IMR-90 (cell line): ENCODE measurements around the gene TMEM114. TPM values are rescaled to one million over a fixed set of nuclear protein-coding genes. Genes with fewer than 3 reads are reported as not detected.

Experiments used
- ATAC-seq: fragments of 200-7000 bp; cut with Tn5 transposase; 2 replicates; pipeline ENCODE4 v1.9.1; 2020; ENCODE audit warnings: low read depth, mild to moderate bottlenecking, moderate library complexity
- BruUV-seq: library from RNA; stranded (reverse); fragments of 400-500 nt; replicated peaks from 2 replicates; lab custom pipeline; 2021; lab: Mats Ljungman, UMichigan
- CTCF ChIA-PET: fragments of 300-600 bp; formaldehyde crosslinking; extraction: SDS; loops from one replicate; lab custom pipeline; 2021; ENCODE audit warnings: antibody characterized with exemption; lab: Yijun Ruan, JAX
- POLR2A ChIA-PET: fragments of 300-600 bp; sonication (Branson Sonifier 250); formaldehyde crosslinking; loops from one replicate; lab custom pipeline; 2022; ENCODE audit warnings: antibody characterized with exemption; ENCODE audit not compliant: unreplicated experiment; lab: Charles Lee
- DNase-seq: peaks from one replicate; pipeline ENCODE4 v3.0.0; 2013
- H2AFZ ChIP-seq: replicated peaks from 2 replicates; pipeline ENCODE3; 2013; ENCODE audit warnings: low read length, mild to moderate bottlenecking; ENCODE audit not compliant: poor library complexity
- H2AK5ac ChIP-seq: 2 replicates; pipeline ENCODE4 v1.6.1; 2013; ENCODE audit warnings: low read depth, low read length, inconsistent platforms
- H2AK9ac ChIP-seq: replicated peaks from 2 replicates; pipeline ENCODE3; 2013; ENCODE audit warnings: mild to moderate bottlenecking, low read depth, low read length, moderate library complexity; ENCODE audit not compliant: poor library complexity
- H2BK120ac ChIP-seq: 2 replicates; pipeline ENCODE4 v1.6.1; 2013; ENCODE audit warnings: low read depth, low read length, inconsistent platforms
- H2BK15ac ChIP-seq: 3 replicates; pipeline ENCODE4 v1.6.1; 2013; ENCODE audit warnings: low read depth, low read length, inconsistent platforms
- H2BK20ac ChIP-seq: 2 replicates; pipeline ENCODE4 v1.6.1; 2013; ENCODE audit warnings: low read depth, mild to moderate bottlenecking, inconsistent platforms, low read length, moderate library complexity
- H2BK5ac ChIP-seq: 2 replicates; pipeline ENCODE4 v1.6.1; 2013; ENCODE audit warnings: mild to moderate bottlenecking, low read depth, low read length, inconsistent platforms; ENCODE audit not compliant: poor library complexity, severe bottlenecking
- H3K14ac ChIP-seq: replicated peaks from 2 replicates; pipeline ENCODE4 v1.6.1; 2013; ENCODE audit warnings: low read depth, low read length, inconsistent platforms
- H3K18ac ChIP-seq: 2 replicates; pipeline ENCODE4 v1.6.1; 2013; ENCODE audit warnings: low read depth, low read length, control low read depth
- H3K23ac ChIP-seq: 2 replicates; pipeline ENCODE4 v1.6.1; 2013; ENCODE audit warnings: low read depth, low read length, inconsistent platforms
- H3K27ac ChIP-seq: 2 replicates; pipeline ENCODE4 v1.5.1; 2013; ENCODE audit warnings: mild to moderate bottlenecking, control low read depth, low read length; ENCODE audit not compliant: insufficient read depth
- H3K27me3 ChIP-seq: 2 replicates; pipeline ENCODE4 v1.6.1; 2013; ENCODE audit warnings: low read length; ENCODE audit not compliant: control insufficient read depth, insufficient read depth
- H3K36me3 ChIP-seq: 2 replicates; pipeline ENCODE4 v1.6.1; 2013; ENCODE audit warnings: low read length, mixed read lengths; ENCODE audit not compliant: control insufficient read depth, insufficient read depth
- H3K4ac ChIP-seq: 2 replicates; pipeline ENCODE4 v1.6.1; 2013; ENCODE audit warnings: low read depth, low read length, inconsistent platforms
- H3K4me1 ChIP-seq: 2 replicates; pipeline ENCODE4 v1.6.1; 2013; ENCODE audit warnings: low read length, mixed read lengths; ENCODE audit not compliant: control insufficient read depth, insufficient read depth
- H3K4me2 ChIP-seq: 2 replicates; pipeline ENCODE4 v1.6.1; 2013; ENCODE audit warnings: low read depth, mild to moderate bottlenecking, control low read depth, low read length, moderate library complexity
- H3K4me3 ChIP-seq: 2 replicates; pipeline ENCODE4 v1.5.1; 2013; ENCODE audit warnings: low read depth, mild to moderate bottlenecking, control low read depth, low read length, moderate library complexity; ENCODE audit not compliant: insufficient read depth
- H3K56ac ChIP-seq: 2 replicates; pipeline ENCODE4 v1.6.1; 2013; ENCODE audit warnings: low read length, inconsistent platforms; ENCODE audit not compliant: insufficient read depth; ENCODE audit errors: extremely low read depth
- H3K79me1 ChIP-seq, 2 experiments: 2 replicates each; pipeline ENCODE4 v1.6.1; 2013; ENCODE audit warnings: low read length in 2 of 2, inconsistent platforms in 1 of 2, low read depth in 1 of 2
- H3K9ac ChIP-seq: 2 replicates; pipeline ENCODE4 v1.6.1; 2013; ENCODE audit warnings: low read depth, low read length, control low read depth
- H3K9me1 ChIP-seq: 2 replicates; pipeline ENCODE4 v1.6.1; 2013; ENCODE audit warnings: low read length, inconsistent platforms; ENCODE audit not compliant: insufficient read depth
- H3K9me3 ChIP-seq: 2 replicates; pipeline ENCODE4 v1.6.1; 2013; ENCODE audit warnings: low read length; ENCODE audit not compliant: control insufficient read depth, insufficient read depth
- H4K20me1 ChIP-seq: 2 replicates; pipeline ENCODE4 v1.6.1; 2013; ENCODE audit warnings: low read length, inconsistent platforms; ENCODE audit not compliant: insufficient read depth
- H4K5ac ChIP-seq: 2 replicates; pipeline ENCODE4 v1.6.1; 2013; ENCODE audit warnings: mild to moderate bottlenecking, low read depth, low read length, control low read depth
- H4K8ac ChIP-seq, 2 experiments: 2 replicates each; pipeline ENCODE4 v1.6.1; 2013; ENCODE audit warnings: low read depth in 2 of 2, low read length in 2 of 2, control low read depth in 1 of 2, inconsistent platforms in 1 of 2
- H4K91ac ChIP-seq: 2 replicates; pipeline ENCODE4 v1.6.1; 2013; ENCODE audit warnings: low read depth, low read length, inconsistent platforms; ENCODE audit not compliant: insufficient read depth
- BHLHE40 ChIP-seq: fragments of 150-350 bp; IDR thresholded peaks from 2 replicates; pipeline ENCODE4 v1.6.1; 2016; ENCODE audit warnings: mild to moderate bottlenecking, low read depth, low read length
- NFE2L2 ChIP-seq: fragments of 150-350 bp; IDR thresholded peaks from 2 replicates; pipeline ENCODE4 v1.6.1; 2016; ENCODE audit warnings: low read depth, mild to moderate bottlenecking, low read length
- POLR2A ChIP-seq: IDR thresholded peaks from 2 replicates; pipeline ENCODE4 v1.6.1; 2012; ENCODE audit warnings: mild to moderate bottlenecking, low read depth, low read length
- RCOR1 ChIP-seq: IDR thresholded peaks from 2 replicates; pipeline ENCODE4 v1.6.1; 2012; ENCODE audit warnings: mild to moderate bottlenecking, low read length, improper control_type of control experiment; ENCODE audit not compliant: insufficient replicate concordance
- WGBS, 2 experiments: methylation state at CpG; one replicate each; pipeline versions ENCODE4 v1.1.5 to v1.1.7; 2013; ENCODE audit warnings: missing lambda C conversion rate in 2 of 2; ENCODE audit not compliant: insufficient read length in 1 of 2; ENCODE audit errors: extremely low coverage in 2 of 2; 5-methylcytosine and 5-hydroxymethylcytosine counted together
- dilution Hi-C: fragments of 300-500 bp; cut with HindIII; formaldehyde crosslinking; loops from one replicate; pipeline ENCODE4 v1.14.3; 2018; ENCODE audit warnings: low sequenced_read_pairs; ENCODE audit not compliant: unreplicated experiment
- in situ Hi-C: fragments of 300-500 bp; cut with MboI; formaldehyde crosslinking; loops from 3 replicates; pipeline ENCODE4 v1.14.3; 2019; ENCODE audit warnings: low sequenced_read_pairs, inconsistent platforms, mixed read lengths
- intact Hi-C: fragments of 100-400 bp; cut with micrococcal nuclease; formaldehyde crosslinking; loops from 2 replicates; pipeline ENCODE4 v1.10.0; 2022
- polyA plus RNA-seq, 3 experiments: library from polyadenylated mRNA; depleted of rRNA; stranded (reverse); fragments of >200 nt; gene quantifications; 2 replicates each; pipeline ENCODE4 v1.2.3, GENCODE V29; 2012; ENCODE audit warnings: low replicate concordance in 1 of 3
- total RNA-seq: library from RNA; depleted of rRNA; stranded (reverse); fragments of >200 nt; gene quantifications from 2 replicates; pipeline ENCODE4 v1.2.3, GENCODE V29; 2012

TMEM114 gene
- total and polyA plus RNA-seq, 2 of the 4 experiments (the other 2 are of a cell fraction): not detected

DNA sequence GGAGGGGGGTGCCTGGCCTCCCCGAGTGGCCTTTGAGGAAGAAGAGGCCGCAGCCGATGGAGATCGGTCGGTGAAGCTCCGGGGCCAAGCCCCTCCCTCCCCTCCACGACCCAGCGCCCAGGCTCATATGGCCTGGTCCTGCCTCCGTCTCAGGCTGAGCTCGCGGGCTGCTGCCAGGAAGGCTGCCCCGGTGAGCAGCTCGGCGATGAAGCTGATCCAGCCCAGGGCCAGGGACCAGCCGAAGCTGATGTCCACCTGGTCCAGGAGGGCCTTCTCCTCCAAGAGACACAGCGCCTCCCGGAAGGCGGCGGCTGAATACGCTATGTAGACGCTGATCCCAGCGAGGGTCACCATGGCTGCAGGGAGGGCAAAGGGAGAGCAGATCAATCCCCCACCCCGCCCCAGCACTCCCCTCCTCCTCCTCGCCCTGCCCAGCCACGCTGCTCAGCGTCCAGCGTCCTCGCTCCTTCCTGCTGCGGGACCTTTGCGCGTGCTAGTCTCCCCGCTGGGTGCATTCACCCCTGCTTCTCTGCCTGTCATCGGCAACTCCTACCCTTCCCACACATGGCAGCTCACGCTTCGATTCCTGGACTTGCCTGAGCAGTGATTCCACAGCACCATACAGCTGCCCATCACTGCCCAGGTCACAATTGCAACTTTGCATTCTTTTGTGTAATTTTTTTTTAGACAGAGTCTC lies 20.5 kb downstream of the TMEM114 start (continued):
- no peak for TF ChIP-seq NFE2L2

DNA sequence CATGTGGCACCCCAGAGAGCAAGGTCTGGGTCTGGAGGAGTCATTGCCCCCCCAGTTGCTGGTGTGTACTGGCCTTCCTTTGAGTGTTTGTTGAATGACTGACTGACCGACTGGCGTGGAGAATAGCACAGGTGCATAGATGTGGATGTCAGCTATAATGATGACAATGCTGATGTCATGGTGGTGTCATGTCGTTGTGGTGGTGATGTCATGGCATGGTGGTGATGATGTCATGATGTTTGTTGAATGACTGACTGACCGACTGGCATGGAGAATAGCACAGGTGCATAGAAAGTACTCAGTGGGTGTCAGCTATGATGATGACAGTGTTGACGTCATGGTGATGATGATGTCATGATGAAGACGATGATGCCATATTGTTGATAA lies 22.1 kb downstream of the TMEM114 start:
- Histone ChIP-seq H3K56ac (no peak overlapping the region), H3K79me1 (no peaks in the 10 kb centered on the region), H3K4me1 (peaks cover 1% of the 10 kb centered on the region), H3K18ac (no peak overlapping the region), H2BK20ac (no peak overlapping the region), H3K4me3 (no peak overlapping the region), H4K8ac (no peak overlapping the region), H4K20me1 (no peaks in the 10 kb centered on the region), H3K4ac (no peak overlapping the region), H3K14ac (no peak overlapping the region), H2AFZ (peak overlapping the region; percentile 87), H3K4me2 (no peak overlapping the region), H4K5ac (no peak overlapping the region), H2BK120ac (no peak overlapping the region), H2BK5ac (no peak overlapping the region), H3K9me1 (peaks cover 3% of the 10 kb centered on the region; the same call in 1 of the 2 replicates), H3K23ac (no peak overlapping the region), H4K91ac (no peak overlapping the region), H3K27ac (no peak overlapping the region), H3K9me3 (no peaks in the 10 kb centered on the region), H2AK9ac (no peak overlapping the region), H3K9ac (no peak overlapping the region), H3K27me3 (no peaks in the 10 kb centered on the region; the same call in 1 of the 2 replicates), H2BK15ac (no peak overlapping the region), H2AK5ac (no peak overlapping the region), H3K36me3 (no peaks in the 10 kb centered on the region)
- ATAC-seq: no peak
- CTCF ChIA-PET: interaction anchor here (1.1 kb wide), 1 partner anchor 67 kb away, joined by 3 read pairs; no protein-coding TSS in a partner anchor
- intact Hi-C loops: loop anchor here (10.0 kb wide), 1 partner anchor 567 kb away; no protein-coding TSS in a partner anchor
- TF ChIP-seq BHLHE40 (no peak), POLR2A (no peak), RCOR1 (peak; percentile 20)
- DNase-seq: peak; percentile 4
- in situ Hi-C loops: loop anchor here (5.0 to 25.0 kb wide), 4 partner anchors 79 to 569 kb away; partner anchors contain the start of gene LITAFD
- dilution Hi-C loops: no loop called here
- WGBS, 2 experiments: 89% methylated on average over 4 of the region's 6 CpGs; no CpG with 5 or more reads in 1 of the 2 experiments
- POLR2A ChIA-PET: no interaction called here
- no TSS peak for BruUV-seq
